ENCODE measurements around the gene EVI5.

DNA sequence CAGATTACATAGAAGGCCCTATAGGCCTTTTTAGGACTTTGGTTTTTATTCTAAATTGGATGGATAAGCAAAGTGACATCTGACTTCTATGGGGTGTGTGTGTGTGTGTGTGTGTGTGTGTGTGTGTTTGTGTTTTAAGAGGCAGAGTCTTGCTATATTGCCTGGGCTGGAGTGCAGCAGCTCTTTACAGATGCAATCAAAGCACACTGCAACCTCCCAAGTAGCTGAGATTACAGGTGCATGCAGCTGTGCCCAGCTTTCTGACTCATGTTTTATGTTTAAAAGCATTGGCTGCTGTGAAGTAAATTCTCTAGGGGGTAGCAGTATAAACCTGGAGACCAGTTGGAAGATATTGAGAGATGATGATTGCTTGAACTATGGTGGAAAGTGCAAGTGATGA, 12.4 kb upstream of the EVI5 start:
- no peak for TF ChIP-seq FOXM1 (IDR thresholded peaks at IDR 0.05; ENCODE audit: borderline replicate concordance)
- TF ChIP-seq SP1 (IDR thresholded peaks at IDR 0.05) = no peak
- TF ChIP-seq CTBP1 (IDR thresholded peaks at IDR 0.05; ENCODE audit: borderline replicate concordance) = no peak
- TF ChIP-seq FOXA1 (IDR thresholded peaks at IDR 0.05) = no peak
- TF ChIP-seq HDGF (IDR thresholded peaks at IDR 0.05; ENCODE audit: borderline replicate concordance) = no peak
- no peak for TF ChIP-seq L3MBTL2 (conservative IDR thresholded peaks at IDR 0.05)
- TF ChIP-seq ARNT (IDR thresholded peaks at IDR 0.05) = no peak
- no peak for TF ChIP-seq NFRKB (IDR thresholded peaks at IDR 0.05)
- no peak for TF ChIP-seq LEF1 (IDR thresholded peaks at IDR 0.05; ENCODE audit: borderline replicate concordance)
- no peak for TF ChIP-seq TARDBP (IDR thresholded peaks at IDR 0.05)

Measured in HEK293T (cell line).